GM19025 (cell line): Measurements from ENCODE around the gene TARBP2.

Source experiments
- ATAC-seq: cut with Tn5 transposase; IDR thresholded peaks from one replicate; pipeline ENCODE4 v1.9.1; 2021; ENCODE audit warnings: mild to moderate bottlenecking, low read depth, moderate library complexity; ENCODE audit not compliant: unreplicated experiment

TARBP2 gene

GRCh38 chr12:53500776-53501614 is at the start of gene TARBP2:
Gene TARBP2 (plus strand): TSS chr12:53501283. CDS start chr12:53501409, 126 bp downstream.
- ATAC-seq = peak; percentile 68

- ATAC-seq = peak; percentile 95
Measured at GRCh38 chr12:53451661-53452158, 49.4 kb upstream of the TARBP2 start, which contains the start of gene PCBP2. Gene PCBP2 (plus strand): TSS chr12:53452102. CDS start chr12:53454801, 2,699 bp downstream.

GRCh38 chr12:53452159-53453077 is 48.7 kb upstream of the TARBP2 start:
- no peak for ATAC-seq

- ATAC-seq = no peak
Measured at GRCh38 chr12:53453953-53454640, 47.0 kb upstream of the TARBP2 start.

GRCh38 chr12:53454707-53455106 is 46.4 kb upstream of the TARBP2 start:
- ATAC-seq = no peak

GRCh38 chr12:53456654-53457366 is 44.3 kb upstream of the TARBP2 start:
- no peak for ATAC-seq

- ATAC-seq = no peak
Measured at GRCh38 chr12:53459097-53459496, 42.0 kb upstream of the TARBP2 start.

GRCh38 chr12:53461059-53461458 is 40.0 kb upstream of the TARBP2 start:
- ATAC-seq = no peak

GRCh38 chr12:53461591-53461990 is 39.5 kb upstream of the TARBP2 start:
- no peak for ATAC-seq

GRCh38 chr12:53462935-53463334 is 38.1 kb upstream of the TARBP2 start:
- ATAC-seq = no peak

- ATAC-seq = no peak
Measured at GRCh38 chr12:53463802-53464560, 37.1 kb upstream of the TARBP2 start.

GRCh38 chr12:53464685-53465418 is 36.2 kb upstream of the TARBP2 start:
- ATAC-seq = no peak

- ATAC-seq = no peak
Measured at GRCh38 chr12:53465679-53466078, 35.4 kb upstream of the TARBP2 start.

GRCh38 chr12:53466640-53467039 is 34.4 kb upstream of the TARBP2 start:
- ATAC-seq = no peak

- no peak for ATAC-seq
Measured at GRCh38 chr12:53467082-53467481, 34.0 kb upstream of the TARBP2 start.

GRCh38 chr12:53467880-53468279 is 33.2 kb upstream of the TARBP2 start:
- no peak for ATAC-seq

GRCh38 chr12:53468282-53468681 is 32.8 kb upstream of the TARBP2 start:
- ATAC-seq = no peak

GRCh38 chr12:53472056-53472582 is 29.0 kb upstream of the TARBP2 start:
- no peak for ATAC-seq
